Measurements from ENCODE around the gene UAP1. TPM values are rescaled to one million over a fixed set of nuclear protein-coding genes. Genes with fewer than 3 reads are reported as not detected.
A peak's percentile ranks its signal among the peaks of the same experiment; 100 is the strongest.

UAP1 gene
- total RNA-seq, 6 experiments from 2014 or later: 41.9 to 108 (median 51.1) TPM

- no peak for DNase-seq
- WGBS (ENCODE audit: insufficient coverage, low coverage, low lambda C conversion rate, missing lambda C conversion rate): 79% methylated on average over 2 of the region's 2 CpGs
- intact Hi-C loops (cut with DNase I): no loop called here
- Histone ChIP-seq H3K36me3 (no peaks in the 10 kb centered on the region), H3K4me1 (peaks cover 0 to 25% (median 7%) of the 10 kb centered on the region in 4 donors), H3K27me3 (no peaks in the 10 kb centered on the region), H3K27ac (no peak overlapping the region), H3K9me3 (no peaks in the 10 kb centered on the region), H3K4me3 (no peak overlapping the region)
- TF ChIP-seq CTCF (IDR thresholded peaks at IDR 0.05): no peak
- TF ChIP-seq POLR2A (IDR thresholded peaks at IDR 0.05): no peak
- no peak for ATAC-seq
These were observed 47.8 kb downstream of the UAP1 start for GRCh38 chr1:162609306-162609705.

- DNase-seq (peak; percentile 57 to 85 (median 80)), ATAC-seq (peak; percentile 86 to 92 (median 90))
- H3K4me3 ChIP-seq: no peak overlapping the region
These were observed 51.3 kb downstream of the UAP1 start for GRCh38 chr1:162612606-162613400.

GRCh38 chr1:162616848-162617247 lies 55.3 kb downstream of the UAP1 start:
- intact Hi-C loops (cut with DNase I): no loop called here
- H3K36me3 ChIP-seq: peaks cover 0 to 2% (median 0%) of the 10 kb centered on the region in 4 donors
- WGBS (ENCODE audit: insufficient coverage, low coverage, low lambda C conversion rate, missing lambda C conversion rate): 90% methylated on average over 1 of the region's 1 CpG
- no peak overlapping the region for H3K27ac ChIP-seq
- peaks cover 0 to 21% (median 7%) of the 10 kb centered on the region in 4 donors for H3K4me1 ChIP-seq
- DNase-seq (no peak), ATAC-seq (no peak)
- no peak for TF ChIP-seq POLR2A (IDR thresholded peaks at IDR 0.05)
- no peak for TF ChIP-seq CTCF (IDR thresholded peaks at IDR 0.05)
- no peak overlapping the region for H3K4me3 ChIP-seq
- no peaks in the 10 kb centered on the region for H3K27me3 ChIP-seq
- peaks cover 0 to 10% (median 3%) of the 10 kb centered on the region in 4 donors for H3K9me3 ChIP-seq

More at GRCh38 chr1:162612606-162613400, 51.3 kb downstream of the UAP1 start:
- no peaks in the 10 kb centered on the region for H3K27me3 ChIP-seq
- TF ChIP-seq CTCF (IDR thresholded peaks at IDR 0.05): peak in 1 of 4 donors; percentile 3
- TF ChIP-seq POLR2A (IDR thresholded peaks at IDR 0.05): no peak
- WGBS (ENCODE audit: insufficient coverage, low coverage, low lambda C conversion rate, missing lambda C conversion rate): 15% methylated on average over 8 of the region's 8 CpGs
- peaks cover 0 to 7% (median 3%) of the 10 kb centered on the region in 4 donors for H3K9me3 ChIP-seq
- intact Hi-C loops (cut with DNase I): no loop called here
- H3K27ac ChIP-seq: peak overlapping the region; percentile 57 to 87 (median 60)
- no peaks in the 10 kb centered on the region for H3K36me3 ChIP-seq
- peaks cover 0 to 25% (median 7%) of the 10 kb centered on the region in 4 donors for H3K4me1 ChIP-seq

GRCh38 chr1:162617513-162617912 lies 56.0 kb downstream of the UAP1 start:
- no peak overlapping the region for H3K4me3 ChIP-seq
- H3K4me1 ChIP-seq: peaks cover 0 to 14% (median 4%) of the 10 kb centered on the region in 4 donors
- no peak overlapping the region for H3K27ac ChIP-seq
- DNase-seq (no peak), ATAC-seq (no peak)
- H3K27me3 ChIP-seq: no peaks in the 10 kb centered on the region
- no peak for TF ChIP-seq CTCF (IDR thresholded peaks at IDR 0.05)
- no peak for TF ChIP-seq POLR2A (IDR thresholded peaks at IDR 0.05)
- WGBS (ENCODE audit: insufficient coverage, low coverage, low lambda C conversion rate, missing lambda C conversion rate): 100% methylated on average over 1 of the region's 1 CpG
- intact Hi-C loops (cut with DNase I): no loop called here
- H3K36me3 ChIP-seq: peaks cover 0 to 2% (median 0%) of the 10 kb centered on the region in 4 donors
- H3K9me3 ChIP-seq: peaks cover 0 to 10% (median 3%) of the 10 kb centered on the region in 4 donors

Data from right lobe of liver (tissue), 6 donors.